GM12874 (cell line): Measurements from ENCODE around the gene GYPC.

Experiments used
- CTCF ChIP-seq: IDR thresholded peaks from 2 replicates; pipeline ENCODE4 v1.5.1; 2011; ENCODE audit warnings: low read depth, mild to moderate bottlenecking, control low read depth, low read length, moderate library complexity; ENCODE audit not compliant: insufficient read depth

Gene GYPC

DNA sequence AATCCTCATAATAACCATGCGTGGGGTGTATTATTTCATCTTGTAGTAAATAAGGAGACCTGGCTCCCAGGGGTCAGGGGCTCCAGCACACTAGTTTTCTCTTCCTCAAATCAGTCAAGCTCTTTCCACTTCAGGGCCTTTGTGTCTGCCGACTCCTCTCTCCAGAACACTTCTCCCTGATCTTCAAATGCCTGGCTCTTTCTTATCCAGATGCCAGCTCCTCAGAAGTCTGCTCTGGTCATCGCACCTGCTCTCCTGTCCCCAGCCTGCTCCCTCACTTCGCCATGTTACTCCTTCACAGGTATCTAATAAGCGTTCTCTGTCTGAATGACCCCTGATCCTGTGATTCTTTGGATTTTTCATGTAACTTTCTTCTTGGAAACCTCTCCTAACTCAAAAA, 62.0 kb downstream of the GYPC start:
- no peak for TF ChIP-seq CTCF

DNA sequence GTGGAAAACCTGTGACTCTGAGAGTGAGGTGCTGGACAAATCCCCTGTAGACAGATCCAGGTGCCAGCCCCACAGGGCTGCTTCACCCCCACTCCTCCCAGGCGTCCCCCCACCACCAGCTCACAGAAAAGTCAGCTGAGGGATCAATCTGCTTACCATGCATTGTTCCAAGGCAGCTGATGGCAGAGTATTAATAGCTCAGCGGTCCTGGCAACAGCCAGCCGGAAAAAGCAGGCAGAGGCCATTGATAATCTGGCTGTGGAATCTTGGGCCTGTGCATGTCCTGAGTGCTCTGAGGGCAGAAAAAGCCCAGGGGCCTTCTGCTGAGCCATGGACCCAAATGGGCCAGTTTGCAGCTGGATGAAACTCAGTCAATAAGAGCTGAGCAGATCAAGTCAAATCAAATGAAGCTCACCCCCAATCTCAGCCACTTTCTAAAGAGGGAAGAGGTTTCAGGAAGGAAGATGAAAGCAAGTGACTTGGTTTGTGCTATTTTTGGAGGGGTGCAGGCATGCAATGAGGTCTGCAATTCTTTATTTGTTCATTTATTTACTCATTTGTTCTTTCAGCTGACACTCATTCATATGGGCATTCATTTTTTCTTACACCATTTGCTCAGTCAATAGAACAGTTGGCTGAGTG, 63.4 kb downstream of the GYPC start:
- no peak for TF ChIP-seq CTCF

GRCh38 chr2:126719833-126720351, 63.9 kb downstream of the GYPC start:
- TF ChIP-seq CTCF = no peak

DNA sequence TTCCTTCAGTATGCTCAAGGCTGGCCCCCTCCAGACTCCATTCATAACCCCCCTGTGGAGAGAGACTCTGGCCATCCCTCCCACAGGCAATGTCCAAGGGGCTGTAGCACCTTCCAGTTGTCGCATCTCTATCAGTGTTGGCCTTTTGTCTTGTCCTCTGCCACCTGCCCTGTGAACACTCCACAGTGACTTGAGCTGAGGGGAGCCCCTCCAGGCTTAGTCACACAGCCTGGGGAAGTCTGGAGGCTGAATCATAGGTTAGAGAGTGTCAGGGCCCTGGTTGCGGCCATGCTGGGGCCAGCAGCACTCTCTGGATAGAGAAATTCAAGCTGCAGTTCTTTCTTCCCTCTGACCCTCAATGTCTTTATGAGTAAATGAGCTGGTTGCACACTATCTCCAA, 64.7 kb downstream of the GYPC start:
- TF ChIP-seq CTCF = no peak

- TF ChIP-seq CTCF = no peak
Observed at GRCh38 chr2:126722081-126722480, 66.1 kb downstream of the GYPC start.

GRCh38 chr2:126722546-126722945, 66.6 kb downstream of the GYPC start:
- TF ChIP-seq CTCF = no peak

DNA sequence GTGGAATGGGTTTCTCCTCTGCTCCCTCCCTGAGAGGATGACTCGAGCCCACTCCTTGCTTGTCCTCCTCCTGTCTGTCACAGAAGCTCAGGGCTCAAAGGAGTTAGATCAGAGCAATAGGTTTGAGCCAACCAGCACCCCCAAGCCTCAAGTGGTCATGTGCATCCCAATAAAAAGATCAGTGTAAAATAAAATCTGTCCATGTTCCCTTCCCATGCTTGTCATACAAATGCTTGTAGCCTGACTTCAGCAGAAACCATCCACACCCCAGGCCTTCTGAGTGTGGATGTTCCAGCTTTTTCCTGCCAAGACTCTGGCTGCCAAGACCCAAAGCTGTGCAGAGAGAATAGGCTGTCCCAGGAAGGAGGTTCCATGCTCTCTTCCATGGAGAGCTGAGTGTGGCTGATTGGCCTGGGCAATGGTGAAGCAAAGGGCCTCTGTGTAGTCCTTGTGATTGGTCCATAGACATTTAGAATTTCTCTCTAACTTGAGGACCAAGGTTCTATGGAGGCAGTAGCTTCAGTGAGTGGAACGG, 67.4 kb downstream of the GYPC start:
- no peak for TF ChIP-seq CTCF
